Body of pancreas (tissue), 4 donors: ENCODE results near the gene TNFAIP6.

Source experiments
- CTCF ChIP-seq, 7 experiments: fragments of 450-650 bp in 4 of 7; fragments of 200-600 bp in 3 of 7; sonication (generic) in 3 of 7; IDR thresholded peaks; one replicate each; pipeline ENCODE4 v1.5.1; 2016 to 2019; ENCODE audit warnings: antibody characterized with exemption in 7 of 7
- POLR2A ChIP-seq, 3 donors: fragments of 450-650 bp; IDR thresholded peaks; one replicate each; pipeline ENCODE4 v1.6.1; 2016; ENCODE audit warnings: antibody characterized with exemption in 3 of 3, mild to moderate bottlenecking in 2 of 3

GRCh38 chr2:151403914-151404313 lies 46.5 kb downstream of the TNFAIP6 start:
- TF ChIP-seq CTCF (IDR thresholded peaks at IDR 0.05) (no peak), POLR2A (IDR thresholded peaks at IDR 0.05) (no peak)
